Stomach smooth muscle (tissue), 2 donors: ENCODE results near the gene VMAC.

ENCODE experiments used
- H3K27ac ChIP-seq: one replicate; pipeline ENCODE4 v1.7.0; 2013; ENCODE audit warnings: mild to moderate bottlenecking, low read length, inconsistent platforms
- H3K27me3 ChIP-seq, 2 donors: one replicate each; pipeline ENCODE4 v1.7.0; 2013; ENCODE audit warnings: low read length in 2 of 2; ENCODE audit not compliant: insufficient read depth in 2 of 2, control insufficient read depth in 1 of 2
- H3K36me3 ChIP-seq, 2 donors: one replicate each; pipeline ENCODE4 v1.7.0; 2013; ENCODE audit warnings: low read length in 2 of 2; ENCODE audit not compliant: control insufficient read depth in 2 of 2, insufficient read depth in 2 of 2
- H3K4me1 ChIP-seq: one replicate; pipeline ENCODE4 v1.7.0; 2013; ENCODE audit warnings: low read length; ENCODE audit not compliant: control insufficient read depth, insufficient read depth
- H3K4me3 ChIP-seq, 2 donors: one replicate each; pipeline ENCODE4 v1.7.0; 2013; ENCODE audit warnings: low read length in 2 of 2
- H3K9ac ChIP-seq, 2 donors: one replicate each; pipeline ENCODE4 v1.7.0; 2013; ENCODE audit warnings: low read length in 2 of 2, mild to moderate bottlenecking in 1 of 2
- H3K9me3 ChIP-seq, 2 donors: one replicate each; pipeline ENCODE4 v1.7.0; 2013; ENCODE audit warnings: low read length in 2 of 2; ENCODE audit not compliant: control insufficient read depth in 2 of 2
- donor health status: healthy.
- donor health status: Pancreatic carcinoma.

The VMAC gene

DNA sequence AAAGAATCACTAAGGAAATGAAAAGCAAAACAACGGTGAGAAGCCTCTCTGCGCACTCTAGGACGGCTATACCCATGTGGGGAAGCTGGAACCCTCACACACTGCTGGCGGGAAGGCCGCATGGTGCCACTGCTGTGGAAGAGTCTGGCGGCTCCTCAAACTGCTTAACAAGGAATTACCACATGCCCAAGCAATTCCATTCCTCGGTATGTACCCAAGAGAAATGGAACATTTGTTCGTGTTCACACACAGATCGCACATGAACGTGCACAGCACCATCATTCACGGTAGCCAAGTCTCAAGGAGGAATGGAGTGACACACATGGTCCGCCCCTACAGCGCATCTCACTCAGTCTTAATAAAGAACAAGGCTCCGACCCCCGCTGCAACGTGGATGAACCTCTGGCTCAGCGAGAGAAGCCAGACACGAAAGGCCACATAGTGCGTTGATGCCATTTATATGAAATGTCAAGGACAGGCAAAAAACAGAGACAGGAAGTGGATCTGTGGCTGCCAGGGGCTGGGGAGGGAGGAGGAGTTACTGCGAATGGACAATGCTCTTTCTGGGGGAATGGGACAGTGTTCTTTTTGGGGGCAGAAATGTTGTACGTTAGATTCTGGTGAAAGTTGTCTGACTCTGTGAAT lies 17.0 kb downstream of the VMAC start:
- H3K27ac ChIP-seq: no peak overlapping the region

DNA sequence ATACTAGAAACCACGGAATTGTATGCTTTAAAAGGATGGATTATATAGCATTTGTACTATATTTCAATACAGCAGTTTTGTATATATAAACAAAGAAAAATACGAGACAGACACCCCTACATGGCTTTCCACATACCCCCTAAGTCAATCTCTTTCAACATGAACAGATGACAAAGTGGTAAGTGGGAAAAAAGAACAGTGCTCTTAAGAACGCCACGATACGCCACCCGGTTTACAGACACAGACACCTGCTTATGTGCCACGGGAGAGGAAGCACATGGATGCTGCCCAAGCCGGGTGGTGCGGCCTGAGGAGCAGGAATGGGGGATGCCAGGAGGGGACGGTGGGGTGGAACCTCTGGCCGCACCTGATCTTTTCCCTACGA lies 17.5 kb downstream of the VMAC start:
- no peaks in the 10 kb centered on the region for H3K9me3 ChIP-seq
- no peaks in the 10 kb centered on the region for H3K27me3 ChIP-seq
- H3K4me1 ChIP-seq: peaks cover 22% of the 10 kb centered on the region
- no peak overlapping the region for H3K4me3 ChIP-seq
- peaks cover 60 to 70% of the 10 kb centered on the region in 2 donors for H3K36me3 ChIP-seq
- H3K9ac ChIP-seq: no peak overlapping the region
- H3K27ac ChIP-seq: no peak overlapping the region

More for the DNA sequence above, 17.0 kb downstream of the VMAC start:
- no peaks in the 10 kb centered on the region for H3K27me3 ChIP-seq
- H3K36me3 ChIP-seq: peaks cover 64 to 74% of the 10 kb centered on the region in 2 donors
- H3K4me3 ChIP-seq: no peak overlapping the region
- peaks cover 17% of the 10 kb centered on the region for H3K4me1 ChIP-seq
- H3K9me3 ChIP-seq: no peaks in the 10 kb centered on the region
- H3K9ac ChIP-seq: no peak overlapping the region

DNA sequence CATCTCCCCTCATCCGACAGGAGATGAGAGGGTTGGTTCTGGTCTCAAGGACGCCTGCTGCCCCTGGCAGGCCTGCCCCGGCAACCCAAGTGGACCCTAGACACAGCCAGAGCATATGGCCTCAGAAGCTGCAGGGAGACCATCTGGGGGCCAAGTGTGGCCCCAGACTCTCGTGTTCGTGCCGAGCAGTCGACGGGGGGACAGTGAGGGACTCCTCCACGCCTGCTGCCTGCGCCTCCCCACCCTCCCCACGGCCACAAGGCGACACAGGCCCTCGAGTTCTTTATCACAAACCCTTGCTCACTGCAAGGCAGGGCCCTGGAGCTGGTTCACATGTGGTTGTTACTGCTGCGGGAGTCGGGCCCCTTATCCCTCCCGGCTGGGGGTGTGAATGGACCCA lies 18.7 kb downstream of the VMAC start:
- Histone ChIP-seq H3K4me1 (peaks cover 34% of the 10 kb centered on the region), H3K27ac (no peak overlapping the region), H3K27me3 (no peaks in the 10 kb centered on the region), H3K9ac (no peak overlapping the region), H3K4me3 (no peak overlapping the region), H3K9me3 (no peaks in the 10 kb centered on the region), H3K36me3 (peaks cover 55 to 65% of the 10 kb centered on the region in 2 donors)

- H3K36me3 ChIP-seq: peaks cover 49 to 58% of the 10 kb centered on the region in 2 donors
Observed at GRCh38 chr19:5925830-5926427, 21.3 kb downstream of the VMAC start.

DNA sequence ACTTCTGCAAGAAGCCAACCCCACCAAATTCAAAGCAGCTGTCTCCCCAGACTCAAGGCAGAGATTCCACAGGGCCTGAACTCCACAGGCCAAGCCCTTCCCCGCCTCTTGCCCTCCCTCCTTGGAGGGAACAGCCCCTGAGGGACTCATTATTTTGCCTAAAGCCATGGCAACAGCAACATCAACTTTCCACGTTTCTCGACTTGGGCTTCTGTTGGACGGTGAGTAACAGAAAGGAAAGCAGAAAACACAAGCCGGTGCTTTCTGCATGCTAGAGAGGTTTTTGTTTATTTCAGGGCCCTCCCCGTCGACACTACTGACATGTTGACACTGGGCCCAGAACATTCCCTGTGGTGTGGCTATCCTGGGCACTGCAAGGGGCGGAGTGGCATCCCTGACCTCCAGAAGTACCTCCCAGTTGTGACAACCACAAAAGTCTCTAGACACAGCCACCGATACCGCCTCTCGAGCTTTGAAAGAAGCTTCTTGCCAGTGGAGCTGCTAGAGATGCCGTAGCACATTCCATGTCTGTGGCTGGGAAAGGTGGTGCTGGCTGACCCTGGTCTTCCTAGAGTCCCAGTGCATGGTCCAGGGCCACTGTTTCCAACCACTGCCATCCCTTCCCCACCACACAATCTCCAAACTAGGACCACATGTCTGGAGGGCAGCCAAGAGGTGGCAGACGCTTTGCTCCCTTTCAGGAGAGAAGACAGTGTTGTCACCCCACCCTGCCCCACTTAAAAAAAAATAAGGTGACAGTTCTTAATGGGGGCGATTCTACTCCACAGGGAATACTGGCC lies 22.2 kb downstream of the VMAC start:
- H3K36me3 ChIP-seq: peaks cover 49% of the 10 kb centered on the region in 2 donors
- peak overlapping the region; percentile 83 for H3K27ac ChIP-seq

More at GRCh38 chr19:5925830-5926427, 21.3 kb downstream of the VMAC start:
- no peaks in the 10 kb centered on the region for H3K27me3 ChIP-seq
- H3K4me1 ChIP-seq: peaks cover 56% of the 10 kb centered on the region
- H3K9ac ChIP-seq: peak overlapping the region; percentile 5 to 13
- H3K9me3 ChIP-seq: no peaks in the 10 kb centered on the region
- peak overlapping the region; percentile 83 for H3K27ac ChIP-seq
- H3K4me3 ChIP-seq: peak overlapping the region in 1 of 2 donors; percentile 29

GRCh38 chr19:5927441-5927821 lies 22.8 kb downstream of the VMAC start:
- peaks cover 43% of the 10 kb centered on the region in 2 donors for H3K36me3 ChIP-seq

More for the DNA sequence above, 22.2 kb downstream of the VMAC start:
- Histone ChIP-seq H3K9ac (peak overlapping the region in 1 of 2 donors; percentile 19), H3K27me3 (no peaks in the 10 kb centered on the region), H3K4me3 (peak overlapping the region; percentile 21 to 52), H3K4me1 (peaks cover 65% of the 10 kb centered on the region), H3K9me3 (no peaks in the 10 kb centered on the region)

DNA sequence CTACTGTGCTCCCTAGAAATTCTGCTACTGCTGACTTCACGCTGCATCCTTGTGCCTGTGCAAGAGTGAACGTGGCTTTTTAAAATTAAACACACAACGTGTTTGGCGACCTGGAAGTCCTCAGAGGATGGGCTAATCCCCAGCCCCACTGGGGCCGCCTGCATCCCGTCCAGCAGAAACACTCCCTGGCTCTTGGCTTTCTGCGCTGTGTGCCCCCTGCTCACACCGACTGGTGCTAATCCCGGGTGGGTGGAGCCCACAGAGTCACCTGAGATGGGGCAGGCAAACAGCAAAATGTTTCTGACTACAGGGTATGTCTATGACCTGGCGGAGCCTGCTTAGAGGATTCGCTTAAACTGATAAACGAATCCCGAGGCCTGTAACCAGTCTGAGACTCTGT lies 24.5 kb downstream of the VMAC start:
- peaks cover 29 to 32% of the 10 kb centered on the region in 2 donors for H3K36me3 ChIP-seq

More at GRCh38 chr19:5927441-5927821, 22.8 kb downstream of the VMAC start:
- peak overlapping the region; percentile 19 to 36 for H3K9ac ChIP-seq
- no peaks in the 10 kb centered on the region for H3K27me3 ChIP-seq
- peak overlapping the region; percentile 83 for H3K27ac ChIP-seq
- H3K4me1 ChIP-seq: peaks cover 71% of the 10 kb centered on the region
- no peaks in the 10 kb centered on the region for H3K9me3 ChIP-seq
- H3K4me3 ChIP-seq: peak overlapping the region in 1 of 2 donors; percentile 21

DNA sequence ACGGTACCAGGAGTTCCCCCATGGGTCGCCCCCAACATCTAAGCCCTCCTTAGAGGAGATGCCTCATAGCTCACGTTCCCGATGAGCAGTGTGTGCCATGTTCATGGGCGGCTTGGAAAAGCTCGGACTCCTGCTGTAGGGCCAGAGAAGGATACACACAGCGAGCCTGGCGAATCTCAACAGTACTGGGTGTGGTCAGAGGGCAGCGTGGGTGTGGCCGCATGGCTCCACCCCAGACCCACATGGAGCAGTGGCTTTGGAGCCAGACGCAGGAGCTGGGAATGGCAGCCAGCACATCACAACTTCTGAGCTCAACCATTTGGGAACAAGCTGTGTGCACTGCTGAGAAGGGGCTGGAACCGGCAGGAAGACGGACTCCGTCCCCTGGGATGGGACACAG lies 25.0 kb downstream of the VMAC start:
- peak overlapping the region; percentile 83 for H3K27ac ChIP-seq
- no peak overlapping the region for H3K4me3 ChIP-seq
- peaks cover 93% of the 10 kb centered on the region for H3K4me1 ChIP-seq
- H3K9me3 ChIP-seq: no peaks in the 10 kb centered on the region
- H3K9ac ChIP-seq: no peak overlapping the region
- peaks cover 25 to 29% of the 10 kb centered on the region in 2 donors for H3K36me3 ChIP-seq
- H3K27me3 ChIP-seq: no peaks in the 10 kb centered on the region

More for the DNA sequence above, 24.5 kb downstream of the VMAC start:
- Histone ChIP-seq H3K27ac (peak overlapping the region; percentile 83), H3K4me3 (no peak overlapping the region), H3K9me3 (no peaks in the 10 kb centered on the region), H3K4me1 (peaks cover 89% of the 10 kb centered on the region), H3K9ac (no peak overlapping the region), H3K27me3 (no peaks in the 10 kb centered on the region)

GRCh38 chr19:5931251-5931650 lies 26.6 kb downstream of the VMAC start:
- Histone ChIP-seq H3K4me3 (no peak overlapping the region), H3K9ac (no peak overlapping the region), H3K4me1 (peaks cover 96% of the 10 kb centered on the region), H3K27ac (peak overlapping the region; percentile 67), H3K9me3 (no peaks in the 10 kb centered on the region), H3K36me3 (peaks cover 16 to 21% of the 10 kb centered on the region in 2 donors), H3K27me3 (no peaks in the 10 kb centered on the region)

DNA sequence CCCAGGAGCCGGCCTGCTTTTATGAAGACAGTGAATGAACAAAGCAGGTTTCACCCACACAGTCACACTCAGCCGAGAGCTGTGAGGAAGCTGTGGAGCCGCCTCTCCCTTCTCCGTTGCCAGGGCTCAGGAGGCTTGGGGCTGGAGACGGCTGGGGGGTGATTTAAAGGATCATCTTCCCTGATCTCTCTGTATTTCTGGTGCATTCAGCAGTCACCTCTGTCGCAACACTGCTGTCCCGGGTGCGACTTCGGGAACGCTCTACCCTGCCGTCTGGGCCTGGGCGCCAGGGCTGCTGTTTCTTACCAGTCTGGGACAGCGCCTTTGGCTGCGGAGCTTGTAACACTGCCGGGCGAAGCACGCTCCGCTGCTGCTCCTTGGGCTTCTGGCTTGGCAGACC lies 27.5 kb downstream of the VMAC start:
- no peaks in the 10 kb centered on the region for H3K9me3 ChIP-seq
- no peaks in the 10 kb centered on the region for H3K27me3 ChIP-seq
- H3K4me3 ChIP-seq: no peak overlapping the region
- H3K36me3 ChIP-seq: peaks cover 19 to 21% of the 10 kb centered on the region in 2 donors
- H3K9ac ChIP-seq: no peak overlapping the region
- H3K4me1 ChIP-seq: peaks cover 92% of the 10 kb centered on the region
- H3K27ac ChIP-seq: peak overlapping the region; percentile 66
